Activated gamma-delta T cell (primary cell): Measurements from ENCODE around the gene PXYLP1.

ENCODE experiments used
- DNase-seq: peaks from one replicate; lab custom pipeline; 2025; lab: John Stamatoyannopoulos, UW

Gene PXYLP1

DNA sequence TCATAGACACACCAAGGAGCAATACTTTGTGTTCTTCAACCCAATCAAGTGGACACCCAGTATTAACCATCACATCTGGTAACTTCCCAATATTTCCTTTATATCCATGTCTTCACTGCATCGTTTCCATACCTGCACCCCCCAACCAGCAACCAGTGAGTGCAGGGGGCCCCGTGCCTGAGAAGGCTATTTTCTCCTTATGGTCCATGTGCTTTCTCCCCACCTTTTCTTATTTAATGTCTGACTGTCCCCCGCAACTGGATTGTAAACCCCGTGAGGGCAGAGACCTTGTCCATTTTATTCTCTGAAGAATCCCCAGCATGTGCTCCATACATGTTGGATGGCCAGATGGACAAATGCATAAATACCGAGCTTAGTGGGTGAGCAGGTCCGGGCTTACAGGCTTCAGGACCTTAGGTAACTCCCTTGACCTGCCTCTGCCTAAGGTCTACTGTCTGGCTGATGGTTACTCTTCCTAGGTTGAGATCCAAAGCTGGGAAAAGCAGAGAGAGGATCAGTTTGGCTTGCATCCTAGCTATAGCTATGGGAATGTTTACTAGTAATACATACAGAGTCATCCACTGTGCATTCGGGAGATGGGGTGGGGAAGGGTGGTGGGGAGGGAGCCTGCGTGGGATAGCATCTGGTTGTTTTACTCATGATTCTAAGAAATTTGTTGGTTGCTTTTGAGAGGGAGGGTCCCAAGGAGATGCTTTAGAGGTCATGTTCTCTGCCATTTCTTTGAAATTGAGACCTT is 41.5 kb downstream of the PXYLP1 start:
- DNase-seq = no peak

- DNase-seq = no peak
Measured at GRCh38 chr3:141273700-141274410, 42.2 kb downstream of the PXYLP1 start.

- no peak for DNase-seq
Measured at GRCh38 chr3:141274411-141275031, 42.9 kb downstream of the PXYLP1 start.

DNA sequence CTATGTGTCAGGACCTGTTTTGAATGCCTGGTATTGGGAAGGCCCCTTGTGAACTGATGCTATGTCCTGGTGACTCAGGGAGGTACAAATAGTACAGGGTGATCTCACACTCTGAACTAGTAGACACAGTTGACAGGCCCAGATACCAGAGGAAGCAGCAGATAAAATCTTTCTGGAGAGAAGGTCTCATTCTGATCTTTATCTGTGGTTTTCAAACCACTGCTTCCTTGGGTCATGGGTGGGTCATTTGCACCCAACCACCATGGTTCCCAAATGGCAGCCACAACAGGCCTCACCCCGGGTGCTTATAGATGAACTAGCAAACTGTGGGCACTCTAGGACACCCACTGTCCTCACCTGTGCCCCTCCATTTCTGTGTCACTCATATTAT is 43.4 kb downstream of the PXYLP1 start:
- no peak for DNase-seq

DNA sequence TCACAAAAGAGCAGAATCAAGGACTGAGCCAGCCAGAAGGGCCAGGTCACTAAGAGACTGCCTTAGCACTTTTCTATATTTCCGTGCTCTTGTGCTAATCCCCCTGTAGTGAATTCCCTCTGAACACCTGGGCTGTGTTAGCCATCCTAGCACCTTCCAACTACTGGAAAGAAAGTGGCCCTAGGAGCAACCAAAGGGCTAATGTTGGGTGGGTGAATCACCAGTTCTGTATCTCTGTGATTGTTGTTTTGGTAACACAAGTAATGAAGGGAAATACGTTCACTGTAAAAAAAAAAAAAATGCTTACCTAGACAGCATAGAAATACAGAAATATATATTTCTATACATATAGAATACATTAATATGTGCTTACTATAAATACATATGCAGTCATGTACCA is 43.9 kb downstream of the PXYLP1 start:
- no peak for DNase-seq

DNA sequence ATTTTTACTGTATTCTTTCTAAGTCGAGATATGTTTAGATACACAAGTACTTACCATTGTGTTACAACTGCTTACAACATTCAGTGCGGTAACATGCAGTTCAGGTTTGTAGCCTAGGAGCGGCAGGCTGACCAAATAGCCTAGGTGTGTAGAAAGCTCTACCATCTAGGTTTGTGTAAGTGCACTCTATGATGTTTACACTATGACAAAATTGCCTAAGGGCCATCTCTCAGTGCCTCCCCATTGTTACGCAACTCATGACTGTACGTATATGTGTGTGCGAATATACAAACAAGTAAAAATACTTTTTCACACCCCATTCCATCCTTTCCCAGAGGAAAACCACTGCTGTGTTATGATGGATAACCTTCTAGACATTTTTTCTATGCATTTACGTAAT is 44.3 kb downstream of the PXYLP1 start:
- no peak for DNase-seq

DNA sequence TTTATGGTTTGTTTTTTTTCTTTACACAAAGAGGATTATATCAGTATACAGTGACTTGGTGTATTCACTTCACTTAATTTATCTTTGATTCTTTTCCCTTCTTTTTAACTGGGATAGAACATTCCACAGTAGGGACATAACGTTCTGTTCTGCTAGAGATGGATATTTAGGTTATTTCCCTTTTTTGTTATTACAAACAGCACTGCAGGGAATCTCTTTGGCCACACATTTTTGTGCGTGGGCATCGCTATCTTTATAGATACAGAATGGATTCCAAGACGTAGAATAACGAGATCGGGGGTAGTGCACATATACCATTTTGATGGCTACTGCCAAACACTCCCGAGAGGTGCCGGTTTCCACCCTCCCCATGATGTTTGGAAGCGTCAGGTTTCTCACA is 44.8 kb downstream of the PXYLP1 start:
- DNase-seq = no peak

DNA sequence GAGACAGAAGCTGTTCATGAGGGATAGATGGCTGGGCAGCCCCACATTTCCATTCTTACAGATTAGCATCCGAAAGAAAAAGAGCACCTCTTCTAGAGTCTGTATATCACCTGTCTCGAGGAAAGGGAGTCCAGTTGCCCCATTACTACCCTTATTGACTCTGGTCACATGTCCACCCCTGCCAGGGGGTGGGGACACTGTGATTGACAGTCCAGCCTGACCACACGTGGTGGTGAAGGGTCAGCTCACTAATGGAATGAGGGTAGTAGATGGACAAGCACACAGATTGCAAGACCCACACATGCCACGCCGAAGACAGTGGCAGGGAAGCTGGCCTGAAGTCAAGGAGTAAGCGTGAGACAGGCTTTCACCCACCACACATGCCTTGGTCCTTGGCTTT is 45.8 kb downstream of the PXYLP1 start:
- no peak for DNase-seq

DNA sequence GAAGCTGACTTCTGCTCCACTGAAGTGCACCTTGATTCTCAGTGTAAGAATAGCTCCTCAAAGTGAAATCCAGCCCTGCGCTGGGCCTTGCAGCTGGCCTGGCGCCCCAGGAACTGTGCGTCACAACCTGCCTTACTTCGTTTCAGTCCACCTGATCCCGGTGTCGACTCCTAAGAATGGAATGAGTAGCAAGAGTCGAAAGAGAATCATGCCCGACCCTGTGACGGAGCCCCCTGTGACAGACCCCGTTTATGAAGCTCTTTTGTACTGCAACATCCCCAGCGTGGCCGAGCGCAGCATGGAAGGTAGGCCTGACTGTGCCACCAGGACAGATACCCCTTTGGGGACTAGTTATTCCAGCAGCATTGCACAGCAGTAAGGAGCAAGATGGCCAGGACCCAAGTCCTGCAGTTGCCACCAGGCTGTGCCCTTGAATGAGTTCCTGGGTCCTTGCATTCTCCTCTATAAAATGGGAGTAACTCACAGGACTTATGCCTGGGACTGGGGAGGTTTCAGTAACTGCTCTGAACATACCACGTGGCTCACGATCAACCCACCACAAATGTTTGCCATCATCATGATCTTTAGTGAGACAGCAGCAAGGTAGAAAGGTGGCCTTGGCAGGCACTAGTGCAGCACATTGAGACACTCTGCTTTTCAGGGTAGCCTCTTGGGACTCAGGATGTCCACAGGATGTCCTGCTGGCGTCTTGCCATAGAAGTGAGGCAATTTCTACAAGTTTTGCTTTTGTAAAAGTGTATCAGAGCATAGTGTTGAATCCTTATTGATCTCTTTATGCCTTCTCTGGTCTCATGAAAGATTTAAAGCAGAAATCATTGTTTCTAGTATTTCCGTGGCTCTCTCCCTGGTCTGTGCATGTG is 46.8 kb downstream of the PXYLP1 start:
- DNase-seq = no peak

DNA sequence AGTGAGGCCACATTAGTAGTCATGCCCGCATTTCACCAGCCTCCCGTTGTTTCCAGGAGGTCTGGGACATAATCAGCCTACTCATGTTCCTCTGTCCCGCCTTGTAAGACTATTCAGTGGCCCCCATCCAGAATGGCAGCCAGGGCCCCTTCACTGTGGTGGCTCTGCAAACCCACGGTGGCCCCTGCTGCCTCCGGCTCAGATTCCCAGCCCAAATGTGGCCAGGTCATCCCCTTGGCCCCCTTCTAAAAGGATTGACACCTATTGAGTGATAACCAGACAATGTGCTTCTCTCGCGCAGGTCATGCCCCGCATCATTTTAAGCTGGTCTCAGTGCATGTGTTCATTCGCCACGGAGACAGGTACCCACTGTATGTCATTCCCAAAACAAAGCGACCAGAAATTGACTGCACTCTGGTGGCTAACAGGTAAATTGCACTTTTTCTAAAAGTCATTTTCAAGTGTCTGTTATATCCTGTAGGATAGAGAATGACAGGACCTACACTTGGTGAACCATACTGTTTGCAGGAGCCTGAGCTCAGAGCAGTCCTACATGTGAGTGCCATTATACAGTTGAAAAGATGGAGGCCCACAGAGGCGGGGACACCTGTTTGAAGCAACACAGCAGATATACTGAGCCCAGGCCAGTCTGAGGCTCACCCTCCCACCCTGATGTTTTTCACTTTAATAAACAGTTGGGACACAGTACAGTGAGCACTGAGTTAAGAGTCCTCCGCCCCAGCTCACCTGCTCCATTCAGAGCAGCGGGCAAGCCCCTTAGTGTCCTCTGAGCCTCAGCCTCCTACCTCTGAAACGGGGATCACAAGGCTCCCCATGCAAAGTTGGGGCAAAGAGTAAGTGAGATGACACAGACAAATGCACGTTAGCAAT is 47.7 kb downstream of the PXYLP1 start:
- DNase-seq = no peak

- DNase-seq = no peak
Measured at GRCh38 chr3:141280086-141280485, 48.5 kb downstream of the PXYLP1 start.

GRCh38 chr3:141280690-141281089 is 49.1 kb downstream of the PXYLP1 start:
- no peak for DNase-seq

DNA sequence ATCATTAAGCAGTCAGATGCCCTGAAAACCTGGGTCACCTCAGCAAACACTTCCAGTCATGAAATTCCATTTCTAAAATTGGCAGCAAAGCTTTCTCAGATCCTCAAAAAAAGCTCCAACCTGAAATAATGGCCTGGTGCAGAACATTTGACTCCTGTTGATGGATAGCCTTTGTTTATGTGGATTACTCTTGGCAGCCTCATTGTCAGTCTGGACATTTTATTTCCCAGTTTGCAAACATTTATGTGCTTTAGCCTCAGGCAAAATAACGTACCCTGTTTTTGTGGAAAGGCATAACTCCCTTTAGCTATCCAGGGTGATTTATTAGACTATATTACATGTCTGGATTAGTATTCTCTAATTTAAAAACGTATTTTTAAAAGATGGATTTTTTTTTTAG is 53.9 kb downstream of the PXYLP1 start:
- DNase-seq = no peak

DNA sequence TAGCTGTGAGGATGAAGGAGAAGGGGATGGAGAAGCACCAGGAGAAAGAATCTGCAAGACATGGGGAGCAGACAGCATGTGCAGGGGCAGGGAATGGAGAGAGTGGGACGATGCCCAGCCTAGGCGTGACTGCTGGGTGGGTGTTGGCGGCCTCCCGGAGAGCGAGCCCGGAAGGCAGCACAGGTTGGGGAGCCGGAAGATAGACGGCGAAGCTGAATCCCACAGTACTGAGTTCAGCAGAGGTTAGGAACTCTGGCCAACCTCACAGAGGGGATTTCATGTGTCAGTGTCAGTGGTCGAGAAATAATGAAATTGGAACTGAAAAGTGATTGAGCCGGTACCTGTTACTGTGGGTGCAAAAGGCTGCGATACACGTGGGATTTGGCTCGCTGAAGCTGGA is 55.2 kb downstream of the PXYLP1 start:
- no peak for DNase-seq

- DNase-seq = no peak
Measured at GRCh38 chr3:141287326-141287725, 55.7 kb downstream of the PXYLP1 start.

DNA sequence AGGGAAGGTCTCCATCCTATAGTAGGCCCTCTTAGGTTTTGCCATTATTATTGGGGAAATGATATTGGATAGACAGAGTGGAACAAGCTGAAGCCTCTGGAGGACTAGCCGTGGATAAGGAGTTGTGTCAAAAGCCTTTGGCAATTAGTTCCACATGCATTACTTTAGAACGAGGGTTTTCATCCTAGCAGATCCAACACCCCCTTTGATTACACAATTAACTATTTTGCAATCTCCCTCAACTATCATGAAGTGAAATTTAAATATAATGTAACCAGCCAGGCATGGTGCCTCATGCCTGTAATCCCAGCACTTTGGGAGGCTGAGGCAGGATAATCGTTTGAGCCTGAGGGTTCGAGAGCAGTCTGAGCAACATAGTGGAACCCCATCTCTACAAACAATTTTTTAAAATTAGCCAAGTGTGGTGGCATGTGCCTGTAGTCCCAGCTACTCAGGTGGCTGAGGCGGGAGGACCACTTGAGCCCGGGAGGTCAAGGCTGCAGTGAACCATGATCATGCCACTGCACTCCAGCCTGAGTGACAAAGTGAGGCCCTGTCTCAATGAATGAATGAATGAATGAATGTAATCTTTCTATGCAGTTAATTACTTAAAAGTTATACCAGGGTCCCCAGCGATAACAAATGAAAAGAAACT is 56.8 kb downstream of the PXYLP1 start:
- DNase-seq = no peak

- no peak for DNase-seq
Measured at GRCh38 chr3:141289228-141289772, 57.7 kb downstream of the PXYLP1 start.

GRCh38 chr3:141291559-141292355 is 60.1 kb downstream of the PXYLP1 start:
- DNase-seq = no peak

DNA sequence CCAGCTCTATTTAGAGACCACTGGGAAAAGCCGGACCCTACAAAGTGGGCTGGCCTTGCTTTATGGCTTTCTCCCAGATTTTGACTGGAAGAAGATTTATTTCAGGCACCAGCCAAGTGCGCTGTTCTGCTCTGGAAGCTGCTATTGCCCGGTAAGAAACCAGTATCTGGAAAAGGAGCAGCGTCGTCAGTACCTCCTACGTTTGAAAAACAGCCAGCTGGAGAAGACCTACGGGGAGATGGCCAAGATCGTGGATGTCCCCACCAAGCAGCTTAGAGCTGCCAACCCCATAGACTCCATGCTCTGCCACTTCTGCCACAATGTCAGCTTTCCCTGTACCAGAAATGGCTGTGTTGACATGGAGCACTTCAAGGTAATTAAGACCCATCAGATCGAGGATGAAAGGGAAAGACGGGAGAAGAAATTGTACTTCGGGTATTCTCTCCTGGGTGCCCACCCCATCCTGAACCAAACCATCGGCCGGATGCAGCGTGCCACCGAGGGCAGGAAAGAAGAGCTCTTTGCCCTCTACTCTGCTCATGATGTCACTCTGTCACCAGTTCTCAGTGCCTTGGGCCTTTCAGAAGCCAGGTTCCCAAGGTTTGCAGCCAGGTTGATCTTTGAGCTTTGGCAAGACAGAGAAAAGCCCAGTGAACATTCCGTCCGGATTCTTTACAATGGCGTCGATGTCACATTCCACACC is 60.9 kb downstream of the PXYLP1 start:
- no peak for DNase-seq
